Loucy (cell line): ENCODE results near the gene CACNA1A.

Experiments used
- H2AFZ ChIP-seq: fragments of 200-600 bp; sonication (generic); 2 replicates; pipeline ENCODE4 v1.6.0; 2016; ENCODE audit warnings: antibody characterized with exemption, mild to moderate bottlenecking, low read length, moderate library complexity
- H3F3A ChIP-seq: fragments of 200-600 bp; 2 replicates; pipeline ENCODE4 v1.6.0; 2016; ENCODE audit warnings: antibody characterized with exemption, low read depth, mild to moderate bottlenecking
- H3K27me3 ChIP-seq: fragments of 200-600 bp; sonication (generic); 2 replicates; pipeline ENCODE4 v1.6.1; 2014; ENCODE audit warnings: low read length, mild to moderate bottlenecking; ENCODE audit not compliant: insufficient read depth, poor library complexity, severe bottlenecking
- H3K36me3 ChIP-seq: fragments of 200-600 bp; sonication (generic); 2 replicates; pipeline ENCODE4 v1.6.1; 2016; ENCODE audit warnings: low read length; ENCODE audit not compliant: insufficient read depth
- H3K4me1 ChIP-seq: fragments of 200-600 bp; sonication (generic); 2 replicates; pipeline ENCODE4 v1.5.1; 2014; ENCODE audit warnings: low read length, mild to moderate bottlenecking; ENCODE audit not compliant: insufficient read depth, poor library complexity, severe bottlenecking
- H3K4me2 ChIP-seq: fragments of 200-600 bp; sonication (generic); 2 replicates; pipeline ENCODE4 v1.6.0; 2014; ENCODE audit warnings: antibody characterized with exemption, low read length, low read depth, mild to moderate bottlenecking; ENCODE audit not compliant: poor library complexity, severe bottlenecking
- H3K4me3 ChIP-seq: fragments of 200-600 bp; sonication (generic); 2 replicates; pipeline ENCODE4 v1.5.1; 2014; ENCODE audit warnings: low read length, mild to moderate bottlenecking, mixed read lengths; ENCODE audit not compliant: poor library complexity, severe bottlenecking
- H3K79me2 ChIP-seq: fragments of 200-600 bp; sonication (generic); 2 replicates; pipeline ENCODE4 v1.6.1; 2014; ENCODE audit warnings: low read length; ENCODE audit not compliant: insufficient read depth
- H3K9ac ChIP-seq: fragments of 200-600 bp; sonication (generic); 2 replicates; pipeline ENCODE4 v1.6.0; 2014; ENCODE audit warnings: mild to moderate bottlenecking, low read depth, low read length, moderate library complexity; ENCODE audit not compliant: poor library complexity, severe bottlenecking
- H3K9me2 ChIP-seq: fragments of 200-600 bp; sonication (generic); replicated peaks from 2 replicates; pipeline ENCODE4 v1.6.1; 2016; ENCODE audit warnings: low read depth, low read length, mixed read lengths
- H3K9me3 ChIP-seq: fragments of 200-600 bp; sonication (generic); 2 replicates; pipeline ENCODE4 v1.6.1; 2014; ENCODE audit warnings: mild to moderate bottlenecking, antibody characterized with exemption, low read length, low read depth; ENCODE audit not compliant: insufficient read depth
- H4K20me1 ChIP-seq: fragments of 200-600 bp; sonication (generic); 2 replicates; pipeline ENCODE4 v1.6.0; 2014; ENCODE audit warnings: antibody characterized with exemption, low read length, mild to moderate bottlenecking; ENCODE audit not compliant: insufficient read depth, poor library complexity, severe bottlenecking
- CTCF ChIP-seq: fragments of 200-600 bp; sonication (generic); conservative IDR thresholded peaks from 2 replicates; pipeline ENCODE4 v1.5.1; 2014; ENCODE audit warnings: mild to moderate bottlenecking, antibody characterized with exemption, low read length
- EZH2phosphoT487 ChIP-seq: fragments of 200-600 bp; IDR thresholded peaks from 2 replicates; pipeline ENCODE4 v1.6.1; 2018; ENCODE audit warnings: antibody characterized with exemption, mild to moderate bottlenecking, moderate library complexity, borderline replicate concordance

Gene CACNA1A

GRCh38 chr19:13282486-13283065, 223.7 kb downstream of the CACNA1A start:
- Histone ChIP-seq H3K4me2 (no peak overlapping the region), H4K20me1 (no peaks in the 10 kb centered on the region), H3K4me1 (peaks cover 1% of the 10 kb centered on the region), H3K9me2 (no peaks in the 10 kb centered on the region), H3F3A (no peaks in the 10 kb centered on the region), H3K9me3 (no peaks in the 10 kb centered on the region), H3K9ac (no peak overlapping the region), H2AFZ (no peak overlapping the region), H3K79me2 (no peaks in the 10 kb centered on the region), H3K27me3 (no peaks in the 10 kb centered on the region), H3K4me3 (no peak overlapping the region), H3K36me3 (no peaks in the 10 kb centered on the region)
- TF ChIP-seq EZH2phosphoT487 (no peak), CTCF (no peak)

- H3K9ac ChIP-seq = no peak overlapping the region
These were observed 224.6 kb downstream of the CACNA1A start for GRCh38 chr19:13281567-13282291.

GRCh38 chr19:13277104-13277809, 229.0 kb downstream of the CACNA1A start:
- no peaks in the 10 kb centered on the region for H3K27me3 ChIP-seq
- H3K9ac ChIP-seq = peak overlapping the region; percentile 63
- TF ChIP-seq CTCF = peak; percentile 79
- TF ChIP-seq EZH2phosphoT487 = no peak
- no peaks in the 10 kb centered on the region for H3K9me2 ChIP-seq
- H3F3A ChIP-seq = no peaks in the 10 kb centered on the region
- no peaks in the 10 kb centered on the region for H4K20me1 ChIP-seq
- H2AFZ ChIP-seq = peak overlapping the region; percentile 100
- no peaks in the 10 kb centered on the region for H3K79me2 ChIP-seq
- H3K4me3 ChIP-seq = peak overlapping the region; percentile 63
- peaks cover 5% of the 10 kb centered on the region for H3K4me1 ChIP-seq
- no peaks in the 10 kb centered on the region for H3K9me3 ChIP-seq
- H3K36me3 ChIP-seq = no peaks in the 10 kb centered on the region
- peak overlapping the region; percentile 94 for H3K4me2 ChIP-seq

More at GRCh38 chr19:13281567-13282291, 224.6 kb downstream of the CACNA1A start:
- Histone ChIP-seq H3K4me1 (peaks cover 5% of the 10 kb centered on the region), H3K27me3 (no peaks in the 10 kb centered on the region), H3F3A (no peaks in the 10 kb centered on the region), H3K79me2 (no peaks in the 10 kb centered on the region), H4K20me1 (no peaks in the 10 kb centered on the region), H3K9me2 (no peaks in the 10 kb centered on the region), H3K4me3 (no peak overlapping the region), H3K4me2 (no peak overlapping the region), H3K9me3 (no peaks in the 10 kb centered on the region), H2AFZ (no peak overlapping the region), H3K36me3 (no peaks in the 10 kb centered on the region)
- TF ChIP-seq CTCF (no peak), EZH2phosphoT487 (no peak)
